Loucy (cell line): ENCODE data around the gene WWOX.

Experiments
- EZH2phosphoT487 ChIP-seq: fragments of 200-600 bp; IDR thresholded peaks from 2 replicates; pipeline ENCODE4 v1.6.1; 2018; ENCODE audit warnings: antibody characterized with exemption, mild to moderate bottlenecking, moderate library complexity, borderline replicate concordance
- TF ChIP-seq, protein P1 (sequence below): fragments of 200-600 bp; sonication (generic); conservative IDR thresholded peaks from 2 replicates; pipeline ENCODE4 v1.5.1; 2014; ENCODE audit warnings: mild to moderate bottlenecking, antibody characterized with exemption, low read length

DNA sequence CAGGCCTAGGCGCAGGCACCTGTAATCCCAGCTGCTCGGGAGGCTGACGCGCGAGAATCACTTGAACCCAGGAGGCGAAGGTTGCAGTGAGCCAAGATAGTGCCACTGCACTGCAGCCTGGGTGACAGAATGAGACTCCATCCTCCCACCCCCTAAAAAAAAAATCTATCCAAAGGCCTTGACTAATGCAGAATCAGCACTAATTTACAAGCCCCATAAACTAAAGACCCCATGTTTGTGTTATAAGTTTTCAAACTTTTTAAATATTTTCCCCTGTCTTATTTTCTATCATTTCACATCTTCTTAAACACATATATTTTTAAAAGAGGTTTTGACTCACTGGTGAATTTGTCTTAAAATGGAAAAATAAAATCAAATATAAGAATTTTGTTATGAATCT lies 713.1 kb downstream of the WWOX start:
- TF ChIP-seq, protein P1, sequence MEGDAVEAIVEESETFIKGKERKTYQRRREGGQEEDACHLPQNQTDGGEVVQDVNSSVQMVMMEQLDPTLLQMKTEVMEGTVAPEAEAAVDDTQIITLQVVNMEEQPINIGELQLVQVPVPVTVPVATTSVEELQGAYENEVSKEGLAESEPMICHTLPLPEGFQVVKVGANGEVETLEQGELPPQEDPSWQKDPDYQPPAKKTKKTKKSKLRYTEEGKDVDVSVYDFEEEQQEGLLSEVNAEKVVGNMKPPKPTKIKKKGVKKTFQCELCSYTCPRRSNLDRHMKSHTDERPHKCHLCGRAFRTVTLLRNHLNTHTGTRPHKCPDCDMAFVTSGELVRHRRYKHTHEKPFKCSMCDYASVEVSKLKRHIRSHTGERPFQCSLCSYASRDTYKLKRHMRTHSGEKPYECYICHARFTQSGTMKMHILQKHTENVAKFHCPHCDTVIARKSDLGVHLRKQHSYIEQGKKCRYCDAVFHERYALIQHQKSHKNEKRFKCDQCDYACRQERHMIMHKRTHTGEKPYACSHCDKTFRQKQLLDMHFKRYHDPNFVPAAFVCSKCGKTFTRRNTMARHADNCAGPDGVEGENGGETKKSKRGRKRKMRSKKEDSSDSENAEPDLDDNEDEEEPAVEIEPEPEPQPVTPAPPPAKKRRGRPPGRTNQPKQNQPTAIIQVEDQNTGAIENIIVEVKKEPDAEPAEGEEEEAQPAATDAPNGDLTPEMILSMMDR: no peak
- no peak for TF ChIP-seq EZH2phosphoT487
